Thoracic aorta (tissue), 2 donors: ENCODE results near the gene SLC6A11. TPM values are rescaled to one million over a fixed set of nuclear protein-coding genes. Genes with fewer than 3 reads are reported as not detected.
A peak's percentile ranks its signal among the peaks of the same experiment; 100 is the strongest.

Experiments used
- ATAC-seq: fragments of 150-250 bp; one replicate; pipeline ENCODE4 v1.8.0; 2017; ENCODE audit warnings: low read depth; ENCODE audit not compliant: insufficient number of reproducible peaks, low FRiP score
- DNase-seq: peaks from one replicate; pipeline ENCODE4 v3.0.0-alpha.2; 2020; ENCODE audit warnings: low spot score
- H3K27ac ChIP-seq, 2 donors: fragments of 200-600 bp; sonication (generic); 1 replicate in 1 of 2; 2 replicates in 1 of 2; pipeline ENCODE4 v1.5.1; 2016; ENCODE audit warnings: mild to moderate bottlenecking in 2 of 2, moderate library complexity in 2 of 2
- H3K27me3 ChIP-seq: fragments of 200-600 bp; sonication (generic); replicated peaks from 2 replicates; pipeline ENCODE4 v1.6.0; 2016; ENCODE audit warnings: mild to moderate bottlenecking; ENCODE audit not compliant: insufficient read depth
- H3K36me3 ChIP-seq: fragments of 200-600 bp; sonication (generic); one replicate; pipeline ENCODE4 v1.5.1; 2016
- H3K4me1 ChIP-seq, 2 donors: fragments of 200-600 bp; sonication (generic); 1 replicate in 1 of 2; 2 replicates in 1 of 2; pipeline versions ENCODE4 v1.5.1 to v1.6.0; 2016; ENCODE audit warnings: low read depth in 2 of 2, mild to moderate bottlenecking in 1 of 2; ENCODE audit not compliant: control insufficient read depth in 1 of 2
- H3K4me3 ChIP-seq: fragments of 200-600 bp; sonication (generic); 2 replicates; pipeline ENCODE4 v1.5.1; 2016; ENCODE audit warnings: mild to moderate bottlenecking
- H3K9me3 ChIP-seq: fragments of 200-600 bp; sonication (generic); 2 replicates; pipeline ENCODE4 v1.5.1; 2016
- CTCF ChIP-seq: fragments of 200-600 bp; sonication (generic); IDR thresholded peaks from one replicate; pipeline ENCODE4 v1.5.1; 2019; ENCODE audit warnings: antibody characterized with exemption
- total RNA-seq, 2 donors: library from RNA; depleted of rRNA; stranded (reverse); fragments of >200 nt; gene quantifications; one replicate each; pipeline versions ENCODE4 v1.1.0 to v1.2.3, GENCODE V29; 2016

SLC6A11 gene
- total RNA-seq, 2 donors from 2014 or later, result not detected

GRCh38 chr3:10937141-10937825, 121.3 kb downstream of the SLC6A11 start:
- no peaks in the 10 kb centered on the region for H3K36me3 ChIP-seq
- no peaks in the 10 kb centered on the region for H3K9me3 ChIP-seq
- no peak overlapping the region for H3K27ac ChIP-seq
- no peak for DNase-seq
- ATAC-seq, result no peak
- H3K4me1 ChIP-seq, result peaks cover 0 to 11% of the 10 kb centered on the region in 2 donors
- no peaks in the 10 kb centered on the region for H3K27me3 ChIP-seq
- TF ChIP-seq CTCF, result no peak
- H3K4me3 ChIP-seq, result no peak overlapping the region

GRCh38 chr3:10939556-10939955, 123.5 kb downstream of the SLC6A11 start:
- no peak overlapping the region for H3K27ac ChIP-seq
- no peaks in the 10 kb centered on the region for H3K36me3 ChIP-seq
- H3K4me3 ChIP-seq, result no peak overlapping the region
- DNase-seq (no peak), ATAC-seq (no peak)
- no peaks in the 10 kb centered on the region for H3K9me3 ChIP-seq
- no peaks in the 10 kb centered on the region for H3K4me1 ChIP-seq
- no peaks in the 10 kb centered on the region for H3K27me3 ChIP-seq
- no peak for TF ChIP-seq CTCF

GRCh38 chr3:10940106-10940505, 124.1 kb downstream of the SLC6A11 start:
- Histone ChIP-seq H3K27ac (no peak overlapping the region), H3K36me3 (no peaks in the 10 kb centered on the region), H3K9me3 (no peaks in the 10 kb centered on the region), H3K4me1 (no peaks in the 10 kb centered on the region), H3K27me3 (no peaks in the 10 kb centered on the region), H3K4me3 (no peak overlapping the region)
- DNase-seq (no peak), ATAC-seq (no peak)
- TF ChIP-seq CTCF, result no peak

GRCh38 chr3:10941972-10942371, 125.9 kb downstream of the SLC6A11 start:
- no peaks in the 10 kb centered on the region for H3K27me3 ChIP-seq
- no peak for DNase-seq

GRCh38 chr3:10942690-10943205, 126.7 kb downstream of the SLC6A11 start:
- no peak overlapping the region for H3K4me3 ChIP-seq
- H3K4me1 ChIP-seq, result no peaks in the 10 kb centered on the region
- no peak overlapping the region for H3K27ac ChIP-seq
- DNase-seq (no peak), ATAC-seq (no peak)
- H3K36me3 ChIP-seq, result no peaks in the 10 kb centered on the region
- no peaks in the 10 kb centered on the region for H3K9me3 ChIP-seq
- no peak for TF ChIP-seq CTCF
- no peaks in the 10 kb centered on the region for H3K27me3 ChIP-seq

More at GRCh38 chr3:10941972-10942371, 125.9 kb downstream of the SLC6A11 start:
- no peak for ATAC-seq
- Histone ChIP-seq H3K4me1 (no peaks in the 10 kb centered on the region), H3K9me3 (no peaks in the 10 kb centered on the region), H3K27ac (no peak overlapping the region), H3K36me3 (no peaks in the 10 kb centered on the region), H3K4me3 (no peak overlapping the region)
- TF ChIP-seq CTCF, result peak; percentile 44
